Stimulated activated CD8-positive, alpha-beta memory T cell treated with anti-CD3 and anti-CD28 coated beads, Interleukin-15, amount 100 ng/mL, for 48 hours (primary cell): ENCODE measurements around the gene UBALD1.

Source experiments
- DNase-seq, 2 donors: peaks; one replicate each; pipeline ENCODE4 v3.0.0-alpha.2; 2020; ENCODE audit warnings: low read depth in 2 of 2

The UBALD1 gene

DNA sequence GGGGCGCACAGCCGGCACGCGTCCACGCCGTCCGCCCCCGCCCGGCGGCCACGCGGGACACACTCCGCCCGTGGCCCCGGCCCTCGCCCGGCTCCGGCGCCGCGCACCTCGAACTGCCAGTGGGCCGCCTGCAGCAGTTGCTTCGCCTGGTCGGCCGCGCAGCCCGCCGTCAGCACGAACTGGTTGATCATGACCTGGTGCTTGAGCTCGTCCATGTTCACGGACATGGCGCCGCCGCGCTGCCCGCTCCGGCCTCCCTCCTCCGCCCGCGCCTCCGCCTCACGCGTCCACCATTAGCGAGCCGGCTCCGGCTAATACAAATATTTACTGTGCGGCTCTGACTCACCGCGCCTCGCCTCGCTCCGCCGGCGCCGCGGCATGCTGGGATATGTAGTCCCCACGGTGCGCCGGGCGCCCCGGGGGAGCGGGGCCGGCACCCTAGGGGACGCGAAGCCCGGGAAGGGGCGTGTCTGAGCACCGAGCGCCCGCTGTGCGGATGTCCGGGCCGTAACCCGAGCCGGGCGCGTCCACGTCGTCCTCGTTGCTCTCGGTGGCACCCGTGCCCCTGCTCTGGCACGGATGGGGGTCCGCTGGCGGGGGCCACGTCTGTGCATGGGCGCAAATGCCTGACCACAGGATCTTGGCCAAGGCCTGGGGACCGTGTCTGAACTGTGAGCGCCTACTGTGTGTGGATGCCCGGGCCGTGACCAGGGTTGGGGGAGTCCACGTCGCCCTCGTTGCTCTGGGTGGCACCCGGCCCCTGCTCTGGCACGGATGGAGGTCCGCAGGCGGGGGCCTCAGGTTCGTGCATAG, at the start of gene UBALD1:
Gene UBALD1 (minus strand): TSS at position 318 of the 813 bp plus-strand sequence. CDS start 91 bp downstream, at position 227.
- peak; percentile 77 to 78 for DNase-seq

DNA sequence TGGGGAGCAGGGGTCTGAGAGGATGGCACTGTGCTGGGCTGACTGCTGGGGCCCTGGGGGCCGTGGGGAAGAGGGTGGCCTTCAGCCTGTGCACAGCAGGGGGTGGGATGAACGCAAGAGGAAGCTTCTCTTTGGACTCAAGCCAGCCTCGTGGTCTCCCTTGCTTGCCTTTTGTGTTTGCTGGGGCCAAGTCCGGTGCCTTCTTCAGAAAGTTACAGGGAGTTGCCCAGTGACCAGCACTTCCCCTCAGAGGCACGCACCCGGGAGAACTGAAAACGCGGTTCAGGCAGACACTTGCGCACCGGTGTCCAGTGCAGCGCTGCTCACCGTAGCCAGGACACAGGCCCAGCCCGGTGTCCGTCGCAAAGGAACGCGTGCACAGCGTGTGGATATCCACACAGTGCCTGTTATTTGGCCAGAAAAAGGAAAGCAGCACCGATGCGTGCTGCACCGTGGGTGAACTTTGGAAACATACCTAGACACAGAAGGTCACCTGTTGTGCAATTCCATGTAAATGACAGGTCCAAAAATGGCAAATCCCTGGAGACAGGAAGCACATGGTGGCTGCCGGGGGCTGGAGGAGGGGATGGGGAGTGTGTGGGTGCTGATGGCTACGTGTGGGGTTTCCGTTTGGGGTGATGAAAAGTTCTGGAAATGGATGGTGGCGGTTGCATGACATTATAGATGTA, 49.2 kb upstream of the UBALD1 start:
- DNase-seq: no peak

DNA sequence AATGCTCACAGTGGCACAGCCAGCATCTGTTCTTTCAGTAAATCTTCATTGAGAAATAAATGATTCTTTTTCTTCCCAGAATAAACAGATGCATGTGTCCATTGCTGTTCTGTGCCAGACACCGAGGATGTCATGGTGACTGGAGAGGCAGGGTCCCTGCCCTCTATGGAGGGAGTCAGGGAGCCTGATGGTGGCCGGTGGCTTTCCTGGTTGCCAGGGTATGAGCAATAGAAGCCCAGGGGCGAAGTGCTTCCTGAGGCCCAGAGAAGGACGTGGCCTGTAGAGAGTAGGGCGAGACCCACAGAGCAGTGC, 48.7 kb upstream of the UBALD1 start:
- DNase-seq: no peak

- DNase-seq: no peak
Measured at GRCh38 chr16:4661661-4662060, 47.0 kb upstream of the UBALD1 start.

- peak; percentile 78 to 89 for DNase-seq
Measured at GRCh38 chr16:4660454-4661007, 45.8 kb upstream of the UBALD1 start.

DNA sequence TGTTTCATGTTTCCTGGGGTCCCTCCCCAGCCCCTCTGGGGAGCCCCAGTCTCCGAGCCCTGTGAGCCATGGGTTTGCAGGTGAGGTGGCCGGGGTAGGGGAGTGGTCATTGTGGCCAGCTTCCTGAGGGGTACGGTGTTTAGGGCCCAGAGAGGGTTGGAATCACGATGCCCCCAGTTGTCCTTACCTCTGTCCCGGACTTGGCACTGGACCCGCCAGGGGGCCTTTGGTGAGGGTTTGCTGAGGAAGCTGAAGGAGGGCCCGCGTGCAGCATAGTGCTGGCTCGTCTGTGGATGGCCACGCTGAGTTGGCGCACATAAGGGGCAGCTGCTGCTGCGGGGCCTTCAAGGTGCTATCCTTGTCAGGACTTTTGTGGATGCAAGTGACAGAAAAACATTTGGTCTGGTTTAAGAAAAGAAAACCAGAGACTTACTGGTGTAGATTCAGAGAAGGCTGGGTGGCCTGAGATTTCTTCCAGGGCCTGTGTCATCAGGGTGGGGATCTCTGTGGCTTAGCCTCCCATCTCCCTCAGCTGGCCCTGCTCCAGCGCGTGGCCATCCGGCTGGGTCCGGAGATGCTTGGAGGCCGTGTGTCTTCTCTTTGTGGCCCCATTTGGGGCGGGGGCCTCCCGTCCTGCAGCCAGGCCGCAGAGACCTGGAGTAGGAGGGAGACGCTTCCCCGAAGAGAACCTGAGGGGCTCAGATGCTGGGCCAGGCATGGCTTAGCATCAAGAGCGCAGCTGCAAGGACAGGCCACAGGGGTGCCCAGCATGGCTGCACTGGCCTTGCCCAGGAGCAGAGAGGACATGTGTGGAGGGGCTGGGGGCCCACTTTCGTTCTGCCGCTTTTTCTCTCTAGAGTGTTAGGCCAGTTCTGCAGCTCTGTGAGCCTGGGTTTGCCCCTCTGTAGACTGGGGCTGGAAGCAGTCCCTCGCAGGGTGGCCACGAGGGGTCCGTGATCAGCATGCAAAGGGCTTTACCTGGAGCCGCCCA, 45.0 kb upstream of the UBALD1 start:
- no peak for DNase-seq

- DNase-seq: no peak
Measured at GRCh38 chr16:4656695-4657686, 42.3 kb upstream of the UBALD1 start.

DNA sequence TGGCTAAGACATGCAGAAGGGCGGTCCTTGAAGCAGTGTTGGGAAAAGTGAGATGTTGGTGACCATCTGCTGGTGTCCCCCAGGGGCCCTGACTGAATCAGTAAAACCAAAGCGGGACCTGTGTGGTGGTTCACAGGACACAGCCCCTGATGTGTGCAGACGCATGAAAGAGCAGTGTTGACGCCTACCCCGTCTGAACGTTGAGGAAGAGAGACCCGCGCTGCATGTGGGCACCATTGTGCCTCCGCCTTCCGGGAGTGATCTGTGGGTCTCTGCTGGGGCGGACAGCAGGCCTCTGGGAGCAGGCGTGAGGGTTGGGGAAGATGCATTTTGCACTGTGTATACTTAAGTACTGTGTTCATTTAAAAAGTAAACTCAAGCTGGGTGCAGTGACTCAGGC, 41.5 kb upstream of the UBALD1 start:
- DNase-seq: no peak

- DNase-seq: no peak
Measured at GRCh38 chr16:4655801-4656200, 41.1 kb upstream of the UBALD1 start.

GRCh38 chr16:4654964-4655590, 40.4 kb upstream of the UBALD1 start:
- DNase-seq: no peak

GRCh38 chr16:4654011-4654963, 39.6 kb upstream of the UBALD1 start:
- no peak for DNase-seq

DNA sequence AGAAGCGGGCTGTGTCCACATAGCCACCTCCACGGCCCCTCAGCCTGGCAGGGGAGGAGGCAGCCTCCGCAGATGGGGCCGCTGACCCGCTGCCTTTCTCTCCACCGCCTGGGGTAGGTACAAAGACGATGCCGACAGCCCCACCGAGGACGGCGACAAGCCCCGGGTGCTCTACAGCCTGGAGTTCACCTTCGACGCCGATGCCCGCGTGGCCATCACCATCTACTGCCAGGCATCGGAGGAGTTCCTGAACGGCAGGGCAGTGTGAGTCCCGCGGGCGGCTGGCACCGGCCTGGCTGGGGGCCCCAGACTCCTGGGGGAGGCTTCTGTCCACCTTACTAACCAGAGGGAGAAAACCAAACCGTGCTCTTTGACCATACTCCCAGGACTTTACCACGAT, 37.9 kb upstream of the UBALD1 start:
- DNase-seq: no peak

DNA sequence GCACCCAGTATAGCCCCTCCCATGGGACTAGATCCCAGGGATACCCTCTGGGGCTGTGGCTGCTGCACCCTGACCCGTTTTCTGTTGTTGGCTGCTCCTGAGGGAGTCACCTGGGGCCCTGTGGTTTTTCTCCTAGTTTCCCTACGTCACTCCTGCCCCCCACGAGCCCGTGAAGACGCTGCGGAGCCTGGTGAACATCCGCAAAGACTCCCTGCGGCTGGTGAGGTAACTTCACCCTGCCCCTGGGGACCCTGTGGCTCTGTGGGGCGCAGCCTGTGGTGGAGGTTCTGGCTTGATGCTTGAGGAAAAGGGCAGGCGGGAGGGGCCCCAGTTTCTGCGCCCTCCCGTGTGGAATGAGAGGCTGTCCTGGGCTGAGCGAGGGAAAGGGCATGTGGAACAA, 37.1 kb upstream of the UBALD1 start:
- no peak for DNase-seq

DNA sequence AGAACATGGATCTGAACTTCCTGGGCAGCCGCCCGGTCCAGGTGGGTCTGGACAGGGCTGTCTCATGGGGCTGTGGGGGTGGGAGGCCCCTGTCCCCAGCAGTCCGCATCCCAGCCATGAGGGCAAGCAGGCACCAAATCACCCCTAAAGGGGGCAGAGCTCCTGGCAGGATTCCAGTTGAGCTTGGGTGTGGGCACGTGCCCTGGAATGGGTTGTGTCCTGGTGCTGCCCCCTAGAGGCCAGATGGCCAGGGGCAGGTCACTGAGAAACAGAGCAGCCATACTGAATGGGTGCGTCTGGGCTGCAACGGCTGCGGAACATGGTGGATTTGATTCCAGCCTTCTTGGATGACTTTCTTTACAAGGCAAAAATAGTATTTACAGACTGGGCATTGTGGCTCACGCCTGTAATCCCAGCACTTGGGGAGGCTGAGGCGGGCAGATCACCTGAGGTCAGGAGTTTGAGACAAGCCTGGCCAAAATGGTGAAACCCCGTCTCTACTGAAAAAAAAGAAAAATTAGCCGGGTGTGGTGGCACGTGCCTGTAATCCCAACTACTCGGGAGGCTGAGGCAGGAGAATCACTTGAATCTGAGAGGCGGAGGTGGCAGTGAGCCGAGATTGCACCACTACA, 35.9 kb upstream of the UBALD1 start:
- peak; percentile 59 to 69 for DNase-seq

DNA sequence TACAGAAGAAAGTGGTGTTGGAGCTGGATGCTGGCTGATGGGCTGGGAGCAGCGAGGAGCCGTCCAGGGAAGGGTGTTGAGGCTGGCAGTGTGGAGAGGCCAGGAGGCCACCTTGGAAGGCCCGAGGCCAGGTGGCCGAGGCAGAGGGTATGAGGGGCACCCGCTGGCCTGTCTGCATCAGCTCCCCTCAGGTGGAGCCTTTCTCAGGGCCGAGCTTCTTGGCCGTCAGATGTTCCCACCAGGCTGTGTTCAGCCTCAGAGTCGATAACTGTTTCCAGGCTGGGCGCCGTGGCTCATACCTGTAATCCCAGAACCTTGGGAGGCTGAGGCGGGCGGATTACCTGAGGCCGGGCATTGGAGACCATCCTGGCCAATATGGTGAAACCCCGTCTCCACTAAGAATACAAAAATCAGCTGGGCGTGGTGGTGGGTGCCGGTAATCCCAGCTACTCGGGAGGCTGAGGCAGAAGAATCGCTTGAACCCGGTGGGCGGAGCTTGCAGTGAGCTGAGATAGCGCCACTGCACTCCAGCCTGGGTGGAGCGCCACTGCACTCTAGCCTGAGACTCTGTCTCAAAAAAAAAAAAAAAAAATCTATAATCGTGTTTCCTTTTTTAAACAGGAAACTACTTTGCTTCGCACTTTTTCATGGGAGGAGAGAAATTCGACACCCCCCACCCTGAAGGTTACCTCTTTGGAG, 35.2 kb upstream of the UBALD1 start:
- DNase-seq: no peak

GRCh38 chr16:4648917-4649316, 34.2 kb upstream of the UBALD1 start:
- no peak for DNase-seq

GRCh38 chr16:4647644-4647980, 32.9 kb upstream of the UBALD1 start:
- DNase-seq: no peak
